ENCODE results near the gene ASIC3. TPM values are rescaled to one million over a fixed set of nuclear protein-coding genes. Genes with fewer than 3 reads are reported as not detected.
"Not testable (repeated sequence)": the region's sequence is repeated elsewhere in the genome, so short reads cannot be mapped to it uniquely, and the experiment has no call there.

Gene ASIC3
- total RNA-seq, 6 experiments from 2014 or later, result 0.09 to 0.76 (median 0.31) TPM

- Mint-ChIP-seq H3K27ac (peak overlapping the region; percentile 13; the same call in 1 of the 2 replicates), H3K36me3 (ENCODE audit: low read depth) (no peaks in the 10 kb centered on the region), H3K27me3 (ENCODE audit: insufficient read depth) (peaks cover 19% of the 10 kb centered on the region), H3K9me3 (no peaks in the 10 kb centered on the region), H3K4me3 (peak overlapping the region; percentile 70), H3K4me1 (ENCODE audit: low read depth) (peaks cover 38% of the 10 kb centered on the region)
- no peak for DNase-seq
- TF ChIP-seq CTCF (IDR thresholded peaks at IDR 0.05), result no peak
Measured at GRCh38 chr7:151011097-151011409, 37.3 kb upstream of the ASIC3 start.

GRCh38 chr7:151011616-151012015 lies 36.7 kb upstream of the ASIC3 start:
- not testable (repeated sequence) for H3K36me3 Mint-ChIP-seq (ENCODE audit: low read depth); H3K27ac Mint-ChIP-seq; H3K9me3 Mint-ChIP-seq; H3K4me3 Mint-ChIP-seq; DNase-seq
- H3K27me3 Mint-ChIP-seq (ENCODE audit: insufficient read depth), result peaks cover 20% of the 10 kb centered on the region
- peaks cover 38% of the 10 kb centered on the region for H3K4me1 Mint-ChIP-seq (ENCODE audit: low read depth)

GRCh38 chr7:151012031-151012692 lies 36.2 kb upstream of the ASIC3 start:
- H3K36me3 Mint-ChIP-seq (ENCODE audit: low read depth), result no peaks in the 10 kb centered on the region
- no peak for TF ChIP-seq CTCF (IDR thresholded peaks at IDR 0.05)
- H3K4me1 Mint-ChIP-seq (ENCODE audit: low read depth), result peaks cover 38% of the 10 kb centered on the region
- no peaks in the 10 kb centered on the region for H3K9me3 Mint-ChIP-seq
- H3K4me3 Mint-ChIP-seq, result no peak overlapping the region; the same call in 1 of the 2 replicates
- DNase-seq, result no peak
- H3K27ac Mint-ChIP-seq, result peak overlapping the region; percentile 19; the same call in 1 of the 2 replicates
- peaks cover 21% of the 10 kb centered on the region for H3K27me3 Mint-ChIP-seq (ENCODE audit: insufficient read depth)

GRCh38 chr7:151012911-151013347 lies 35.4 kb upstream of the ASIC3 start:
- peaks cover 22% of the 10 kb centered on the region for H3K27me3 Mint-ChIP-seq (ENCODE audit: insufficient read depth)
- H3K27ac Mint-ChIP-seq, result peak overlapping the region; percentile 19; the same call in 1 of the 2 replicates
- H3K9me3 Mint-ChIP-seq, result no peaks in the 10 kb centered on the region
- H3K4me1 Mint-ChIP-seq (ENCODE audit: low read depth), result peaks cover 43% of the 10 kb centered on the region
- no peaks in the 10 kb centered on the region for H3K36me3 Mint-ChIP-seq (ENCODE audit: low read depth)
- TF ChIP-seq CTCF (IDR thresholded peaks at IDR 0.05), result peak; percentile 77
- peak overlapping the region; percentile 45 for H3K4me3 Mint-ChIP-seq
- DNase-seq, result no peak

- DNase-seq, result no peak
- Mint-ChIP-seq H3K36me3 (ENCODE audit: low read depth) (no peaks in the 10 kb centered on the region), H3K27me3 (ENCODE audit: insufficient read depth) (peaks cover 24% of the 10 kb centered on the region), H3K27ac (peak overlapping the region; percentile 78), H3K4me1 (ENCODE audit: low read depth) (peaks cover 47% of the 10 kb centered on the region), H3K4me3 (peak overlapping the region; percentile 84; the same call in 1 of the 2 replicates), H3K9me3 (no peaks in the 10 kb centered on the region)
- no peak for TF ChIP-seq CTCF (IDR thresholded peaks at IDR 0.05)
Measured at GRCh38 chr7:151013356-151013732, 35.0 kb upstream of the ASIC3 start.

GRCh38 chr7:151013733-151014497 lies 34.4 kb upstream of the ASIC3 start:
- H3K4me3 Mint-ChIP-seq, result peak overlapping the region; percentile 84
- peak; percentile 52 for TF ChIP-seq CTCF (IDR thresholded peaks at IDR 0.05)
- H3K27me3 Mint-ChIP-seq (ENCODE audit: insufficient read depth), result peaks cover 26% of the 10 kb centered on the region
- peak; percentile 71 for DNase-seq
- peaks cover 49% of the 10 kb centered on the region for H3K4me1 Mint-ChIP-seq (ENCODE audit: low read depth)
- H3K27ac Mint-ChIP-seq, result peak overlapping the region; percentile 78
- no peaks in the 10 kb centered on the region for H3K9me3 Mint-ChIP-seq
- no peaks in the 10 kb centered on the region for H3K36me3 Mint-ChIP-seq (ENCODE audit: low read depth)
